CD4-positive, CD25-positive, alpha-beta regulatory T cell (primary cell): ENCODE measurements around the gene GKN2. TPM values are rescaled to one million over a fixed set of nuclear protein-coding genes. Genes with fewer than 3 reads are reported as not detected.

ENCODE experiments used
- ATAC-seq, 2 donors: fragments of 150-1000 bp; cut with Tn5 transposase; one replicate each; pipeline ENCODE4 v1.10.0; 2021; ENCODE audit warnings: low read depth in 2 of 2, moderate number of reproducible peaks in 2 of 2, moderate library complexity in 1 of 2
- DNase-seq, 3 donors: peaks; one replicate each; pipeline versions ENCODE4 v3.0.0 to v3.0.0-alpha.2; 2012 to 2022; ENCODE audit warnings: mixed read lengths in 1 of 3
- H3K27ac ChIP-seq: one replicate; pipeline ENCODE4 v1.7.0; 2013; ENCODE audit warnings: mild to moderate bottlenecking, low read length; ENCODE audit not compliant: insufficient read depth, poor library complexity, severe bottlenecking
- H3K27me3 ChIP-seq: one replicate; pipeline ENCODE4 v1.7.0; 2013; ENCODE audit warnings: low read length; ENCODE audit not compliant: control insufficient read depth, insufficient read depth
- H3K36me3 ChIP-seq: one replicate; pipeline ENCODE4 v1.7.0; 2013; ENCODE audit warnings: mild to moderate bottlenecking, low read length, moderate library complexity; ENCODE audit not compliant: control insufficient read depth, insufficient read depth
- H3K4me1 ChIP-seq: 2 replicates; pipeline ENCODE4 v1.7.0; 2013; ENCODE audit warnings: mild to moderate bottlenecking, low read length; ENCODE audit not compliant: insufficient read depth, control insufficient read depth, poor library complexity, severe bottlenecking
- H3K4me3 ChIP-seq: one replicate; pipeline ENCODE4 v1.7.0; 2013; ENCODE audit warnings: low read depth, mild to moderate bottlenecking, low read length, moderate library complexity
- H3K9me3 ChIP-seq, 2 experiments: 1 replicate in 1 of 2; 2 replicates in 1 of 2; pipeline ENCODE4 v1.7.0; 2013; ENCODE audit warnings: low read length in 2 of 2, mild to moderate bottlenecking in 1 of 2, moderate library complexity in 1 of 2; ENCODE audit not compliant: control insufficient read depth in 2 of 2
- H3K27ac Mint-ChIP-seq, 3 donors: one replicate each; pipeline ENCODE4 v1.8.0; 2020 to 2022; ENCODE audit warnings: mild to moderate bottlenecking in 3 of 3, mixed read lengths in 3 of 3, moderate library complexity in 2 of 3
- H3K27me3 Mint-ChIP-seq: one replicate; pipeline ENCODE4 v1.8.0; 2022; ENCODE audit warnings: mild to moderate bottlenecking, mixed read lengths
- H3K36me3 Mint-ChIP-seq: one replicate; pipeline ENCODE4 v1.8.0; 2020; ENCODE audit warnings: mixed read lengths
- H3K4me1 Mint-ChIP-seq, 4 donors: one replicate each; pipeline ENCODE4 v1.8.0; 2020 to 2022; ENCODE audit warnings: mixed read lengths in 4 of 4, mild to moderate bottlenecking in 1 of 4
- H3K4me3 Mint-ChIP-seq, 4 donors: one replicate each; pipeline ENCODE4 v1.8.0; 2020 to 2022; ENCODE audit warnings: mild to moderate bottlenecking in 4 of 4, mixed read lengths in 4 of 4, moderate library complexity in 3 of 4
- H3K9me3 Mint-ChIP-seq, 7 donors: one replicate each; pipeline ENCODE4 v1.8.0; 2020 to 2022; ENCODE audit warnings: mixed read lengths in 7 of 7, mild to moderate bottlenecking in 3 of 7, moderate library complexity in 2 of 7
- polyA plus RNA-seq, 4 donors: library from polyadenylated mRNA; unstranded; fragments of 300-500 nt; fragmentation: Illumina TruSeq; gene quantifications; one replicate each; pipeline ENCODE4 v1.2.3, GENCODE V29; 2021
- total RNA-seq: library from RNA; stranded (reverse); gene quantifications from one replicate; pipeline ENCODE4 v1.2.3, GENCODE V29; 2022

Gene GKN2
- total and polyA plus RNA-seq, 5 donors from 2014 or later = not detected

DNA sequence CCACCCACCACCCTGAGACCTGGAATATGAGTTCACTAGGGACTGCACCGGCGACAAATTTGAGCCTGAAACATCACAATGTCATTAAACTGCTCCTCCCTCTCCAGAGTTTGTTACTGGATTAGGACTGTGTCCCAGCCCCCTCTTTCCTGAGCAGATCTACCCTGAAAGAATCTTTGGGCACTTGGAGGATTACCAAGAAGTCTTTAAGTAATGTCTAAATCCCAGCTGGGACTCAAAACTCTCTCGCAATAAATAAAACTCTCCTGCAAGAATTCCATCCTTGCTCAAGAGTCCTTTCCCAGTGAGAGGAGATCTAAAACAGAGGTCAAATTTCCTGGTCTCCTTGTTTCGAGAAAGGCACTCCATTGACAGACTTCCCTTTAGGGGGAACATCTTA is 20.9 kb downstream of the GKN2 start:
- peaks cover 28% of the 10 kb centered on the region for H3K27me3 Mint-ChIP-seq
- H3K36me3 ChIP-seq = no peaks in the 10 kb centered on the region
- H3K9me3 ChIP-seq = no peaks in the 10 kb centered on the region
- peaks cover 1% of the 10 kb centered on the region for H3K27me3 ChIP-seq
- no peak overlapping the region for H3K4me3 ChIP-seq
- DNase-seq (no peak), ATAC-seq (no peak)
- no peaks in the 10 kb centered on the region for H3K36me3 Mint-ChIP-seq
- peaks cover 0 to 3% (median 0%) of the 10 kb centered on the region in 7 donors for H3K9me3 Mint-ChIP-seq
- no peak overlapping the region for H3K27ac Mint-ChIP-seq
- no peaks in the 10 kb centered on the region for H3K4me1 Mint-ChIP-seq
- no peaks in the 10 kb centered on the region for H3K4me1 ChIP-seq
- no peak overlapping the region for H3K27ac ChIP-seq
- H3K4me3 Mint-ChIP-seq = no peak overlapping the region

DNA sequence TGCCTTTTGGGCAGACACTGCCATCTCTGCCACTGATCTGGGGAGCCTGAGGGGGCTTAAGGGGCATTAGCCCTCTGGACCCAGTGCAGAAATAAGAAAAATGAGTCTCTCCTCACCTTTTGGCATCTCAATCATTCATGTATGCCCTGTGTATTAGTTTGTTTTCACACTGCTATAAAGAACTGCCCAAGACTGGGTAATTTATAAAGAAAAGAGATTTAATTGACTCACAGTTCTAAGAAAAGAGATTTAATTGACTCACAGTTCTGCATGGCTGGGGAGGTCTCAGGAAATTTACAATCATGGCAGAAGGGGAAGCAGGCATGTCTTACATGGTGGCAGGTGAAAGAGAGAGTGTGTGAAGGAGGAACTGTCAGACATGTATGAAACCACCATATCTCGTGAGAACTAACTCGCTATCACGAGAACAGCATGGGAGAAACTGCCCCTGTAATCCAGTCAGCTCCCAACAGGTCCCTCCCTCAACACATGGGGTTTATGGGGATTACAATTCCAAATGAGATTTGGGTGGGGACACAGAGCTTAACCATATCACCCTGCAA is 21.5 kb downstream of the GKN2 start:
- H3K4me1 Mint-ChIP-seq = no peaks in the 10 kb centered on the region
- Histone ChIP-seq H3K9me3 (no peaks in the 10 kb centered on the region), H3K4me1 (no peaks in the 10 kb centered on the region), H3K4me3 (no peak overlapping the region), H3K27me3 (peaks cover 3% of the 10 kb centered on the region), H3K27ac (no peak overlapping the region), H3K36me3 (no peaks in the 10 kb centered on the region)
- H3K27ac Mint-ChIP-seq = no peak overlapping the region
- ATAC-seq (no peak), DNase-seq (no peak)
- peaks cover 0 to 3% (median 0%) of the 10 kb centered on the region in 7 donors for H3K9me3 Mint-ChIP-seq
- H3K27me3 Mint-ChIP-seq = peaks cover 31% of the 10 kb centered on the region
- H3K36me3 Mint-ChIP-seq = no peaks in the 10 kb centered on the region
- no peak overlapping the region for H3K4me3 Mint-ChIP-seq

GRCh38 chr2:68926796-68927195 is 25.9 kb downstream of the GKN2 start:
- Mint-ChIP-seq H3K27me3 (peaks cover 22% of the 10 kb centered on the region), H3K9me3 (peaks cover 0 to 3% (median 0%) of the 10 kb centered on the region in 7 donors), H3K36me3 (no peaks in the 10 kb centered on the region), H3K27ac (no peak overlapping the region), H3K4me3 (no peak overlapping the region), H3K4me1 (peaks cover 0 to 7% (median 5%) of the 10 kb centered on the region in 4 donors)
- H3K9me3 ChIP-seq = no peaks in the 10 kb centered on the region
- H3K4me1 ChIP-seq = peaks cover 5% of the 10 kb centered on the region
- ATAC-seq = no peak
- H3K36me3 ChIP-seq = no peaks in the 10 kb centered on the region
- no peak overlapping the region for H3K4me3 ChIP-seq
- peaks cover 3% of the 10 kb centered on the region for H3K27me3 ChIP-seq
- H3K27ac ChIP-seq = no peak overlapping the region
- no peak for DNase-seq

DNA sequence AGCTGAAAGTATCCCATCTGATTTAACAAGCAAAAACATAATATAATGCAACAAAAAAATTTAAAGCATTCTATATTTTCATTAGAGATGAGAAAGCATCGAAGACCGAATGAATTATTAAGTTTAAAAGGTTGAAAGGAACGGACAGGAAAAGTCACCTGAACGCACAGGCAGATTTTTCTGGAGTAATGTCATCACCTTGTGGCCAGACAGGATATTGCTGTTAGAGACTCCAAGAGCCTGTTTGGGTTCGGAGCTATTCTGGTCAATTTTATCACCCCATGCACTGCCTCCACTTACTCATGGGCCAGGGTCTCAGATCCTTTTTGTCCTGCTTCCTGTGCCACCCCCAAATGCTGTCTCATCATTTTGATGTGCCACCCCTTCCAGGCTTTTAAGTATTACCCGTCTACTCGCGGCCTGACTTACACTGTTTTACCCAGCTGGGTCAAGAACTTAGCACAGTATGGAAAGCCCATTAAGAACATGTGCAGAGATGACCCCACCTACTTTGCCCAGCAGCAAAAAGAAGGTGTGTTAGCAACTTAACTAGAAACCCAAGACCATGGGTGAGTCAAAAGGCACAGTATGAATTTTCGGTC is 27.3 kb downstream of the GKN2 start:
- DNase-seq (peak; percentile 52 to 80 (median 74)), ATAC-seq (peak; percentile 69 to 75)
- no peak overlapping the region for H3K27ac ChIP-seq
- Mint-ChIP-seq H3K27ac (no peak overlapping the region), H3K27me3 (peaks cover 22% of the 10 kb centered on the region), H3K4me1 (peaks cover 0 to 7% (median 5%) of the 10 kb centered on the region in 4 donors), H3K9me3 (peaks cover 0 to 2% (median 0%) of the 10 kb centered on the region in 7 donors), H3K4me3 (no peak overlapping the region), H3K36me3 (no peaks in the 10 kb centered on the region)
- peaks cover 3% of the 10 kb centered on the region for H3K27me3 ChIP-seq
- H3K4me1 ChIP-seq = peaks cover 5% of the 10 kb centered on the region
- no peaks in the 10 kb centered on the region for H3K36me3 ChIP-seq
- H3K9me3 ChIP-seq = no peaks in the 10 kb centered on the region
- H3K4me3 ChIP-seq = no peak overlapping the region

- H3K27me3 Mint-ChIP-seq = peaks cover 13% of the 10 kb centered on the region
- H3K27ac Mint-ChIP-seq = no peak overlapping the region
- H3K4me1 Mint-ChIP-seq = peaks cover 0 to 7% (median 5%) of the 10 kb centered on the region in 4 donors
- DNase-seq (no peak), ATAC-seq (no peak)
- no peaks in the 10 kb centered on the region for H3K9me3 Mint-ChIP-seq
- H3K4me3 Mint-ChIP-seq = no peak overlapping the region
- Histone ChIP-seq H3K4me3 (no peak overlapping the region), H3K36me3 (no peaks in the 10 kb centered on the region), H3K4me1 (peaks cover 5% of the 10 kb centered on the region), H3K9me3 (no peaks in the 10 kb centered on the region), H3K27me3 (peaks cover 3% of the 10 kb centered on the region), H3K27ac (no peak overlapping the region)
- H3K36me3 Mint-ChIP-seq = no peaks in the 10 kb centered on the region
Observed at GRCh38 chr2:68921646-68922045, 31.0 kb downstream of the GKN2 start.

DNA sequence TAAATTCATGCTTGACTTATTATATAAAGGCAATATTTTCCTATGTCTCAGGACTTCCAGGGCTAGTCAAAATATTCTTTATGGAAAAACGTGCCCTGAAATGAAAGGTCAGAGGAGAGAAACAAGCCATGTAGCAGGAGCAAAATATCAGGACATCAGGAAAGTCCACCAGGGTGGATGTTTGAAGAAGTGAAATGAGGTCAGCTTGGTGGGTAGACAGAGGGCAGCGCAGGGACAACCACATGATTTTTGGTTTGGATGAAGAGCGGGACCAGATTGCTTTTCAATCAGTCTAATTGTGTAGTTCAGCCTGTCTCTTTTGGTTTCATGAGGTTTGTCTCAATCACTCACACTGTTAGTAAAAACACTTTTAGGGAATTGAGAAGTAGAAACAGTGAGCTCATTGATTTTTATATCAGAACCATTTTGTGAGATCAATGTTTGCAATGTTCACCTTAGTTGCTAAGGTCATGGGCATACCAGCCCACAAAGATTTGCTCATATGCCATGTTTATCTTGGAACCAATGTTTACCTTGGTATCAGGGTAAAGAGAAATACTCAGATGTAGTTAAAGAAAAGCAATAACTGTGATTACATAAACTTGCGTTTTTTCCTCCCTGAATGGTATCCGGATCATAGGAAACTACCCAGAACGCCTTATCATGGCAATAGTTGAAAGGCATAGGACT is 32.1 kb downstream of the GKN2 start:
- no peaks in the 10 kb centered on the region for H3K9me3 ChIP-seq
- H3K27ac ChIP-seq = no peak overlapping the region
- H3K4me1 Mint-ChIP-seq = peaks cover 0 to 7% (median 5%) of the 10 kb centered on the region in 4 donors
- no peak overlapping the region for H3K4me3 ChIP-seq
- DNase-seq = no peak
- H3K27me3 Mint-ChIP-seq = peaks cover 4% of the 10 kb centered on the region
- H3K4me3 Mint-ChIP-seq = no peak overlapping the region
- no peaks in the 10 kb centered on the region for H3K36me3 ChIP-seq
- H3K36me3 Mint-ChIP-seq = no peaks in the 10 kb centered on the region
- H3K9me3 Mint-ChIP-seq = no peaks in the 10 kb centered on the region
- ATAC-seq = no peak
- peaks cover 5% of the 10 kb centered on the region for H3K4me1 ChIP-seq
- no peaks in the 10 kb centered on the region for H3K27me3 ChIP-seq
- H3K27ac Mint-ChIP-seq = no peak overlapping the region

GRCh38 chr2:68918497-68918896 is 34.2 kb downstream of the GKN2 start:
- Histone ChIP-seq H3K4me1 (peaks cover under 1% of the 10 kb centered on the region), H3K27me3 (no peaks in the 10 kb centered on the region), H3K9me3 (no peaks in the 10 kb centered on the region), H3K36me3 (no peaks in the 10 kb centered on the region), H3K27ac (no peak overlapping the region), H3K4me3 (no peak overlapping the region)
- H3K4me1 Mint-ChIP-seq = no peaks in the 10 kb centered on the region
- H3K27me3 Mint-ChIP-seq = no peaks in the 10 kb centered on the region
- no peaks in the 10 kb centered on the region for H3K36me3 Mint-ChIP-seq
- no peak overlapping the region for H3K4me3 Mint-ChIP-seq
- H3K27ac Mint-ChIP-seq = peak overlapping the region in 1 of 3 donors; percentile 3
- H3K9me3 Mint-ChIP-seq = no peaks in the 10 kb centered on the region
- no peak for ATAC-seq
- no peak for DNase-seq
